ENCODE measurements around the gene KRTAP19-3.
"Not testable (repeated sequence)": the region's sequence is repeated elsewhere in the genome, so short reads cannot be mapped to it uniquely, and the experiment has no call there.

The KRTAP19-3 gene

GRCh38 chr21:30491963-30492428 is at the start of gene KRTAP19-3:
TSS of gene KRTAP19-3 (minus strand) at chr21:30492013. CDS start at chr21:30491957, 56 bp downstream.
- no peak for DNase-seq (ENCODE audit: low spot score)

- no peak for DNase-seq (ENCODE audit: low spot score)
These were observed 27.1 kb upstream of the KRTAP19-3 start for GRCh38 chr21:30518876-30519275.

- DNase-seq (ENCODE audit: low spot score): no peak
These were observed 23.9 kb upstream of the KRTAP19-3 start for GRCh38 chr21:30515681-30516080.

- not testable (repeated sequence) for DNase-seq (ENCODE audit: low spot score)
These were observed 13.9 kb upstream of the KRTAP19-3 start for GRCh38 chr21:30505621-30506205.

GRCh38 chr21:30502041-30502440 is 10.2 kb upstream of the KRTAP19-3 start, which contains the start of gene KRTAP19-5:
TSS of gene KRTAP19-5 (minus strand) at chr21:30502141. CDS start at chr21:30502090, 51 bp downstream.
- DNase-seq (ENCODE audit: low spot score): no peak

- no peak for DNase-seq (ENCODE audit: low spot score)
These were observed 5.3 kb upstream of the KRTAP19-3 start, which contains the start of gene KRTAP19-4 for GRCh38 chr21:30497065-30497464. TSS of gene KRTAP19-4 (minus strand) at chr21:30497165. CDS start at chr21:30497110, 55 bp downstream.

- DNase-seq (ENCODE audit: low spot score): no peak
These were observed 4.5 kb downstream of the KRTAP19-3 start, which contains the start of gene KRTAP19-2 for GRCh38 chr21:30487336-30487735. TSS of gene KRTAP19-2 (minus strand) at chr21:30487436. CDS start at chr21:30487348, 88 bp downstream.

GRCh38 chr21:30486180-30486579 is 5.6 kb downstream of the KRTAP19-3 start:
- no peak for DNase-seq (ENCODE audit: low spot score)

GRCh38 chr21:30482130-30482529 is 9.7 kb downstream of the KRTAP19-3 start:
- DNase-seq (ENCODE audit: low spot score): no peak

GRCh38 chr21:30480145-30480544 is 11.7 kb downstream of the KRTAP19-3 start, which contains the start of gene KRTAP19-1:
TSS of gene KRTAP19-1 (minus strand) at chr21:30480367. CDS start at chr21:30480317, 50 bp downstream.
- no peak for DNase-seq (ENCODE audit: low spot score)

GRCh38 chr21:30479259-30479658 is 12.6 kb downstream of the KRTAP19-3 start:
- no peak for DNase-seq (ENCODE audit: low spot score)

GRCh38 chr21:30478004-30478403 is 13.8 kb downstream of the KRTAP19-3 start:
- DNase-seq (ENCODE audit: low spot score): no peak

GRCh38 chr21:30468900-30469714 is 22.7 kb downstream of the KRTAP19-3 start:
- DNase-seq (ENCODE audit: low spot score): no peak

GRCh38 chr21:30463713-30464112 is 28.1 kb downstream of the KRTAP19-3 start:
- peak; percentile 1 for DNase-seq (ENCODE audit: low spot score)

- DNase-seq (ENCODE audit: low spot score): no peak
These were observed 43.3 kb downstream of the KRTAP19-3 start for GRCh38 chr21:30448514-30448913.

GRCh38 chr21:30447056-30447455 is 44.8 kb downstream of the KRTAP19-3 start:
- DNase-seq (ENCODE audit: low spot score): no peak

- no peak for DNase-seq (ENCODE audit: low spot score)
These were observed 47.6 kb downstream of the KRTAP19-3 start for GRCh38 chr21:30444204-30444603.

- DNase-seq (ENCODE audit: low spot score): no peak
These were observed 48.6 kb downstream of the KRTAP19-3 start for GRCh38 chr21:30443226-30443625.
